ENCODE data around the gene PNPO. TPM values are rescaled to one million over a fixed set of nuclear protein-coding genes. Genes with fewer than 3 reads are reported as not detected.

The PNPO gene
- total and polyA plus RNA-seq, 2 of the 13 experiments (the other 11 are each of a cell fraction or from before 2014, with no cell fraction given) = 47.9 to 63.3 TPM

GRCh38 chr17:47949197-47949759, 7.9 kb downstream of the PNPO start (continued):
- TF ChIP-seq ZNF343 (CRISPR knock-in tag; IDR thresholded peaks at IDR 0.05) (no peak; the same call in 1 of the 2 replicates), LCORL (IDR thresholded peaks at IDR 0.05) (peak; percentile 17; the same call in 1 of the 2 replicates), LCORL (CRISPR knock-in tag; IDR thresholded peaks at IDR 0.05) (peak; percentile 69; the same call in 1 of the 2 replicates), CBX5 (CRISPR knock-in tag; IDR thresholded peaks at IDR 0.05; ENCODE audit: borderline replicate concordance) (no peak), HNF1B (CRISPR knock-in tag; IDR thresholded peaks at IDR 0.05) (no peak), RNF2 (conservative IDR thresholded peaks at IDR 0.05; ENCODE audit: low read depth) (no peak), HNRNPL (IDR thresholded peaks at IDR 0.05; ENCODE audit: low read depth, low read length) (no peak), PAX8 (CRISPR knock-in tag; IDR thresholded peaks at IDR 0.05; ENCODE audit: borderline replicate concordance) (no peak), MATR3 (CRISPR knock-in tag; IDR thresholded peaks at IDR 0.05) (no peak), RARG (CRISPR knock-in tag; IDR thresholded peaks at IDR 0.05; ENCODE audit: low read depth) (no peak), NFKB2 (CRISPR knock-in tag; IDR thresholded peaks at IDR 0.05; ENCODE audit: borderline replicate concordance) (no peak), AFF4 (CRISPR knock-in tag; IDR thresholded peaks at IDR 0.05) (no peak), ZNF3 (CRISPR knock-in tag; IDR thresholded peaks at IDR 0.05) (no peak), PRMT3 (CRISPR knock-in tag; IDR thresholded peaks at IDR 0.05; ENCODE audit: borderline replicate concordance, low read depth) (no peak), ZNF431 (CRISPR knock-in tag; IDR thresholded peaks at IDR 0.05; ENCODE audit: borderline replicate concordance, low read depth) (no peak), HHEX (CRISPR knock-in tag; IDR thresholded peaks at IDR 0.05) (no peak), ZNF569 (CRISPR knock-in tag; IDR thresholded peaks at IDR 0.05; ENCODE audit: borderline replicate concordance) (no peak), ZNF766 (CRISPR knock-in tag; IDR thresholded peaks at IDR 0.05; ENCODE audit: borderline replicate concordance) (no peak), KLF6 (CRISPR knock-in tag; IDR thresholded peaks at IDR 0.05) (no peak)
- TF ChIP-seq, protein P1, sequence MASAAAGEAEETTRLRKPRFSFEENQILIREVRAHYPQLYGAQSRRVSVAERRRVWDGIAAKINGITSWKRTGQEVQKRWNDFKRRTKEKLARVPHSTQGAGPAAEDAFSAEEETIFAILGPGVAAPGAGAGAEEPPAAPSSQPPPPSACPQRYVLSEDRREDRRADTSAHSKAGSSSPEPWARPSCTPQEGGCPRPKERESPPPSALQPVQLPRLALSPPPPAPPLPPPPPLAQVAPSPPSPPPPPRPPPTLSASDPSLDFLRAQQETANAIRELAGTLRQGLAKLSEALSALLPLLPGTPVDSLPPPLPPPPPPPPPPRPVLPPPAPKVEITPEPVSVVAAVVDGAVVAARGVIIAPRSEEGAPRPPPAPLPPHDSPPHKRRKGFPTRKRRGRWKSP (CRISPR knock-in tag; IDR thresholded peaks at IDR 0.05) = no peak
- TF ChIP-seq, protein P2, sequence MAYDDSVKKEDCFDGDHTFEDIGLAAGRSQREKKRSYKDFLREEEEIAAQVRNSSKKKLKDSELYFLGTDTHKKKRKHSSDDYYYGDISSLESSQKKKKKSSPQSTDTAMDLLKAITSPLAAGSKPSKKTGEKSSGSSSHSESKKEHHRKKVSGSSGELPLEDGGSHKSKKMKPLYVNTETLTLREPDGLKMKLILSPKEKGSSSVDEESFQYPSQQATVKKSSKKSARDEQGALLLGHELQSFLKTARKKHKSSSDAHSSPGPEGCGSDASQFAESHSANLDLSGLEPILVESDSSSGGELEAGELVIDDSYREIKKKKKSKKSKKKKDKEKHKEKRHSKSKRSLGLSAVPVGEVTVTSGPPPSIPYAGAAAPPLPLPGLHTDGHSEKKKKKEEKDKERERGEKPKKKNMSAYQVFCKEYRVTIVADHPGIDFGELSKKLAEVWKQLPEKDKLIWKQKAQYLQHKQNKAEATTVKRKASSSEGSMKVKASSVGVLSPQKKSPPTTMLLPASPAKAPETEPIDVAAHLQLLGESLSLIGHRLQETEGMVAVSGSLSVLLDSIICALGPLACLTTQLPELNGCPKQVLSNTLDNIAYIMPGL (CRISPR knock-in tag; IDR thresholded peaks at IDR 0.05; ENCODE audit: borderline replicate concordance in 1 of 2, low read depth in 1 of 2) = peak; percentile 85 to 89; a peak in 3 of 4 replicates
